ENCODE measurements around the gene MYOZ3.

The MYOZ3 gene

GRCh38 chr5:150630016-150630415 lies 31.0 kb upstream of the MYOZ3 start:
- TF ChIP-seq CTCF (IDR thresholded peaks at IDR 0.05), result no peak

- no peak for TF ChIP-seq CTCF (IDR thresholded peaks at IDR 0.05)
Measured at GRCh38 chr5:150630461-150631325, 30.4 kb upstream of the MYOZ3 start.

- no peak for TF ChIP-seq CTCF (IDR thresholded peaks at IDR 0.05)
Measured at GRCh38 chr5:150631326-150631701, 29.7 kb upstream of the MYOZ3 start.

- TF ChIP-seq CTCF (IDR thresholded peaks at IDR 0.05), result no peak
Measured at GRCh38 chr5:150632305-150633160, 28.5 kb upstream of the MYOZ3 start.

- TF ChIP-seq CTCF (IDR thresholded peaks at IDR 0.05), result no peak
Measured at GRCh38 chr5:150633429-150633828, 27.6 kb upstream of the MYOZ3 start.

GRCh38 chr5:150636391-150637244 lies 24.4 kb upstream of the MYOZ3 start:
- TF ChIP-seq CTCF (IDR thresholded peaks at IDR 0.05), result no peak

Measured in LNCAP (cell line).